HepG2 (cell line): ENCODE results near the gene NPHP4. TPM values are rescaled to one million over a fixed set of nuclear protein-coding genes. Genes with fewer than 3 reads are reported as not detected.

Experiments used
- BRD4 ChIP-seq: sonication (generic); formaldehyde crosslinking; IDR thresholded peaks from 2 replicates; pipeline ENCODE4 v1.4.0; 2020; ENCODE audit warnings: missing genetic modification reagents
- FOXK2 ChIP-seq: fragments of 450-650 bp; IDR thresholded peaks from 2 replicates; pipeline ENCODE4 v1.6.1; 2016
- HDAC1 ChIP-seq: sonication (generic); formaldehyde crosslinking; IDR thresholded peaks from 2 replicates; pipeline ENCODE4 v1.5.1; 2020; ENCODE audit warnings: mild to moderate bottlenecking, missing genetic modification reagents
- HOMEZ ChIP-seq: IDR thresholded peaks from 2 replicates; pipeline ENCODE4 v1.6.1; 2016; ENCODE audit warnings: low read depth
- MAFK ChIP-seq, 2 experiments: IDR thresholded peaks in 1 of 2; conservative IDR thresholded peaks in 1 of 2; 2 replicates each; pipeline ENCODE4 v1.6.1; 2011; ENCODE audit warnings: improper control_type of control experiment in 2 of 2, low read length in 2 of 2
- MLXIP ChIP-seq: sonication (generic); formaldehyde crosslinking; IDR thresholded peaks from 2 replicates; pipeline ENCODE4 v1.9.0; 2021; ENCODE audit warnings: missing genetic modification reagents, borderline replicate concordance
- PRDM15 ChIP-seq: sonication (generic); formaldehyde crosslinking; IDR thresholded peaks from 2 replicates; pipeline ENCODE4 v1.4.0; 2020; ENCODE audit warnings: missing genetic modification reagents
- ZBTB40 ChIP-seq, 2 experiments: fragments of 450-650 bp in 1 of 2; sonication (generic) in 1 of 2; formaldehyde crosslinking in 1 of 2; IDR thresholded peaks; 2 replicates each; pipeline versions ENCODE4 v1.6.1 to v1.8.0; 2016 to 2022; ENCODE audit warnings: antibody characterized with exemption in 1 of 2, mild to moderate bottlenecking in 1 of 2, missing genetic modification reagents in 1 of 2
- ZNF292 ChIP-seq: sonication (generic); formaldehyde crosslinking; IDR thresholded peaks from 2 replicates; pipeline ENCODE4 v1.8.1; 2022; ENCODE audit warnings: mild to moderate bottlenecking, low read depth, missing genetic modification reagents, borderline replicate concordance
- polyA plus RNA-seq, 8 experiments: library from polyadenylated mRNA; depleted of rRNA in 3 of 8; stranded (reverse) in 7 of 8; unstranded in 1 of 8; fragments of >200 nt; fragmentation: Illumina TruSeq in 4 of 8; extraction: Trizol in 4 of 8; gene quantifications; 2 replicates each; pipeline versions ENCODE4 v1.2.1 to v1.2.3, GENCODE V29; 2011 to 2016; ENCODE audit warnings: low read depth in 4 of 8, missing spikeins in 1 of 8, mixed read lengths in 1 of 8; ENCODE audit not compliant: insufficient read depth in 1 of 8
- total RNA-seq, 5 experiments: library from RNA; depleted of rRNA; stranded (reverse); fragments of >200 nt; fragmentation: Illumina TruSeq; extraction: Trizol; gene quantifications; 2 replicates each; pipeline ENCODE4 v1.2.3, GENCODE V29; 2016; ENCODE audit warnings: low read depth in 1 of 5

The NPHP4 gene
- total and polyA plus RNA-seq, 2 of the 13 experiments (the other 11 are each of a cell fraction or from before 2014, with no cell fraction given): 4.4 to 6.8 TPM

- TF ChIP-seq ZBTB40 (IDR thresholded peaks at IDR 0.05): no peak
- TF ChIP-seq ZBTB40 (CRISPR knock-in tag; IDR thresholded peaks at IDR 0.05): no peak
- no peak; the same call in 1 of the 2 replicates for TF ChIP-seq BRD4 (CRISPR knock-in tag)
- peak; percentile 87 for TF ChIP-seq FOXK2
- 0 out of 4 replicates have a peak, but pooled peaks of 1 of the 2 experiments have one; percentile 2 for TF ChIP-seq MAFK (conservative IDR thresholded peaks at IDR 0.05 in 1 of 2, IDR thresholded peaks at IDR 0.05 in 1 of 2; ENCODE audit: low read length in 2 of 2)
- TF ChIP-seq HDAC1: peak; percentile 85
- TF ChIP-seq MLXIP (CRISPR knock-in tag): no peak
- TF ChIP-seq ZNF292 (CRISPR knock-in tag): peak; percentile 33; the same call in 1 of the 2 replicates
- TF ChIP-seq PRDM15 (CRISPR knock-in tag): no peak; the same call in 1 of the 2 replicates
- TF ChIP-seq HOMEZ (CRISPR knock-in tag): peak; percentile 59; the same call in 1 of the 2 replicates
Observed at GRCh38 chr1:5955479-5955977, 36.7 kb downstream of the NPHP4 start (continued).
